HCT116 (cell line): ENCODE data around the gene ATP2B3. TPM values are rescaled to one million over a fixed set of nuclear protein-coding genes. Genes with fewer than 3 reads are reported as not detected.
"Not testable (repeated sequence)": the region's sequence is repeated elsewhere in the genome, so short reads cannot be mapped to it uniquely, and the experiment has no call there.

Experiments
- ATAC-seq: fragments of 200-7000 bp; cut with Tn5 transposase; 2 replicates; pipeline ENCODE4 v1.9.1; 2020; ENCODE audit warnings: mild to moderate bottlenecking, moderate library complexity
- BruUV-seq: library from RNA; stranded (reverse); fragments of 400-500 nt; replicated peaks from 2 replicates; lab custom pipeline; 2021; lab: Mats Ljungman, UMichigan
- CTCF ChIA-PET: fragments of 300-600 bp; sonication (Branson Sonifier 250); formaldehyde crosslinking; loops from one replicate; lab custom pipeline; 2021; ENCODE audit warnings: antibody characterized with exemption; lab: Charles Lee
- POLR2A ChIA-PET: fragments of 300-600, 350-600 bp; sonication (Branson Sonifier 250); formaldehyde crosslinking; loops from one replicate; lab custom pipeline; 2021; ENCODE audit warnings: antibody characterized with exemption; lab: Charles Lee
- RAD21 ChIA-PET, 2 experiments: fragments of 300-600 bp; sonication (Branson Sonifier 250); formaldehyde crosslinking; loops; one replicate each; lab custom pipeline; 2023; ENCODE audit warnings: low total read pairs in 2 of 2; ENCODE audit not compliant: uncharacterized antibody in 2 of 2, unreplicated experiment in 2 of 2, low non-redundant PET in 1 of 2; lab: Charles Lee
- DNase-seq: peaks from one replicate; pipeline ENCODE4 v3.0.0-alpha.2; 2010; ENCODE audit warnings: low read depth, low spot score
- H2AFZ ChIP-seq: fragments of 200-600 bp; shearing (Covaris generic), sonication (generic); 2 replicates; pipeline ENCODE4 v1.6.1; 2017; ENCODE audit warnings: low read depth, mixed run types, mixed read lengths, antibody characterized with exemption, low read length; ENCODE audit not compliant: poor library complexity, severe bottlenecking
- H3K27ac ChIP-seq: 2 replicates; pipeline ENCODE4 v1.5.1; 2012; ENCODE audit warnings: low read depth, low read length
- H3K27me3 ChIP-seq: fragments of 200-600 bp; sonication (generic); 2 replicates; pipeline ENCODE4 v1.6.1; 2016; ENCODE audit warnings: mixed run types, low read length, mixed read lengths; ENCODE audit not compliant: insufficient read depth
- H3K36me3 ChIP-seq, 2 experiments: fragments of 200-500 bp in 1 of 2; fragments of 200-600 bp in 1 of 2; sonication (Bioruptor generic) in 1 of 2; sonication (generic) in 1 of 2; 2 replicates each; pipeline versions ENCODE4 v1.5.1 to v1.6.1; 2014 to 2016; ENCODE audit warnings: low read length in 2 of 2, inconsistent platforms in 1 of 2, mixed read lengths in 1 of 2, mixed run types in 1 of 2; ENCODE audit not compliant: insufficient read depth in 2 of 2, control insufficient read depth in 1 of 2
- H3K4me1 ChIP-seq, 2 experiments: fragments of 200-600 bp in 1 of 2; sonication (generic) in 1 of 2; 2 replicates each; pipeline versions ENCODE4 v1.5.1 to v1.6.1; 2012 to 2017; ENCODE audit warnings: low read length in 2 of 2, inconsistent platforms in 1 of 2, mild to moderate bottlenecking in 1 of 2, mixed read lengths in 1 of 2, mixed run types in 1 of 2, moderate library complexity in 1 of 2; ENCODE audit not compliant: insufficient read depth in 2 of 2, control insufficient read depth in 1 of 2
- H3K4me2 ChIP-seq: fragments of 200-600 bp; sonication (generic); 2 replicates; pipeline ENCODE4 v1.6.1; 2017; ENCODE audit warnings: mixed run types, low read length, mixed read lengths
- H3K4me3 ChIP-seq, 2 experiments: fragments of 200-600 bp in 1 of 2; sonication (generic) in 1 of 2; replicated peaks in 1 of 2; 2 replicates each; pipeline ENCODE4 v1.5.1; 2011 to 2016; ENCODE audit warnings: low read length in 2 of 2, control low read depth in 1 of 2, low read depth in 1 of 2, mild to moderate bottlenecking in 1 of 2, mixed read lengths in 1 of 2, mixed run types in 1 of 2
- H3K79me2 ChIP-seq: fragments of 200-600 bp; sonication (generic); 2 replicates; pipeline ENCODE4 v1.6.1; 2017; ENCODE audit warnings: mild to moderate bottlenecking, mixed run types, low read length, moderate library complexity, mixed read lengths; ENCODE audit not compliant: insufficient read depth
- H3K9ac ChIP-seq: fragments of 200-600 bp; sonication (generic); 2 replicates; pipeline ENCODE4 v1.6.1; 2016; ENCODE audit warnings: low read length, mixed read lengths
- H3K9me2 ChIP-seq: fragments of 200-600 bp; sonication (generic), shearing (Covaris generic); 2 replicates; pipeline ENCODE4 v1.6.1; 2017; ENCODE audit warnings: mixed run types, mild to moderate bottlenecking, moderate library complexity; ENCODE audit not compliant: insufficient read depth
- H3K9me3 ChIP-seq, 2 experiments: fragments of 200-500 bp in 1 of 2; fragments of 200-600 bp in 1 of 2; sonication (Bioruptor generic) in 1 of 2; sonication (generic) in 1 of 2; 2 replicates each; pipeline ENCODE4 v1.6.1; 2014 to 2017; ENCODE audit warnings: low read length in 2 of 2, mixed read lengths in 2 of 2, inconsistent platforms in 1 of 2, low read depth in 1 of 2, mild to moderate bottlenecking in 1 of 2, mixed run types in 1 of 2, moderate library complexity in 1 of 2; ENCODE audit not compliant: control insufficient read depth in 1 of 2, insufficient read depth in 1 of 2
- H4K20me1 ChIP-seq: fragments of 200-600 bp; sonication (generic), shearing (Covaris generic); 2 replicates; pipeline ENCODE4 v1.6.1; 2017; ENCODE audit warnings: mixed run types, mild to moderate bottlenecking, moderate library complexity; ENCODE audit not compliant: insufficient read depth
- CEBPB ChIP-seq: IDR thresholded peaks from 2 replicates; pipeline ENCODE4 v1.6.1; 2012; ENCODE audit warnings: low read depth
- EZH2 ChIP-seq: fragments of 200-600 bp; sonication (generic); IDR thresholded peaks from 2 replicates; pipeline ENCODE4 v1.6.1; 2017; ENCODE audit warnings: antibody characterized with exemption, mixed run types
- FOSL1 ChIP-seq: IDR thresholded peaks from 2 replicates; pipeline ENCODE4 v1.6.1; 2012; ENCODE audit warnings: low read depth
- MAX ChIP-seq: IDR thresholded peaks from 2 replicates; pipeline ENCODE4 v1.6.1; 2012
- POLR2A ChIP-seq: IDR thresholded peaks from 2 replicates; pipeline ENCODE4 v1.7.0; 2011; ENCODE audit warnings: borderline replicate concordance; ENCODE audit not compliant: insufficient read depth, insufficient read length; ENCODE audit errors: extremely low read depth
- POLR2AphosphoS5 ChIP-seq: IDR thresholded peaks from 2 replicates; pipeline ENCODE4 v1.6.1; 2011; ENCODE audit warnings: mild to moderate bottlenecking, low read depth, low read length, moderate library complexity
- RAD21 ChIP-seq: IDR thresholded peaks from 2 replicates; pipeline ENCODE4 v1.6.1; 2012; ENCODE audit warnings: low read depth, mild to moderate bottlenecking
- REST ChIP-seq: IDR thresholded peaks from 2 replicates; pipeline ENCODE4 v1.6.1; 2012; ENCODE audit warnings: low read depth
- SIN3A ChIP-seq: IDR thresholded peaks from 2 replicates; pipeline ENCODE4 v1.6.1; 2012; ENCODE audit warnings: low read depth
- SP1 ChIP-seq: IDR thresholded peaks from 2 replicates; pipeline ENCODE4 v1.6.1; 2012; ENCODE audit warnings: low read depth
- intact Hi-C: fragments of 100-400 bp; cut with micrococcal nuclease; formaldehyde crosslinking; loops from 2 replicates; pipeline ENCODE4 v1.10.0; 2022
- total RNA-seq: library from RNA; stranded (reverse); gene quantifications from one replicate; pipeline ENCODE4 v1.2.1, GENCODE V29; 2021; ENCODE audit not compliant: unreplicated experiment

The ATP2B3 gene
- total RNA-seq, 1 experiment from 2014 or later: not detected

GRCh38 chrX:153602601-153603000, 85.2 kb downstream of the ATP2B3 start:
- no peaks in the 10 kb centered on the region for H3K9me2 ChIP-seq
- TF ChIP-seq MAX: no peak
- TF ChIP-seq, all 23 proteins: peak for 0
- Histone ChIP-seq H3K36me3 (no peaks in the 10 kb centered on the region), H3K27ac (no peak overlapping the region), H3K9me3 (no peaks in the 10 kb centered on the region), H3K27me3 (no peaks in the 10 kb centered on the region), H3K4me2 (no peak overlapping the region), H2AFZ (no peak overlapping the region), H3K4me1 (peaks cover 2 to 9% of the 10 kb centered on the region in 2 experiments; a peak in 2 of 4 replicates), H3K79me2 (peaks cover 9% of the 10 kb centered on the region), H3K4me3 (no peak overlapping the region), H3K9ac (no peak overlapping the region), H4K20me1 (no peaks in the 10 kb centered on the region)
- intact Hi-C loops: no loop called here
- ATAC-seq (no peak), DNase-seq (no peak)
- ChIA-PET CTCF (no interaction called here), RAD21 (no interaction called here), POLR2A (no interaction called here)
- no TSS peak for BruUV-seq

- H3K4me3 ChIP-seq: no peak overlapping the region
- H3K79me2 ChIP-seq: peaks cover 3% of the 10 kb centered on the region; the same call in 1 of the 2 replicates
- H3K36me3 ChIP-seq: no peaks in the 10 kb centered on the region
- H3K9me2 ChIP-seq: no peaks in the 10 kb centered on the region
- no peak overlapping the region for H3K4me2 ChIP-seq
- intact Hi-C loops: no loop called here
- H3K4me1 ChIP-seq: peaks cover 0 to 5% of the 10 kb centered on the region in 2 experiments; a peak in 1 of 4 replicates
- ATAC-seq (no peak), DNase-seq (no peak)
- no peaks in the 10 kb centered on the region for H3K27me3 ChIP-seq
- ChIA-PET CTCF (no interaction called here), RAD21 (no interaction called here), POLR2A (no interaction called here)
- BruUV-seq: no TSS peak
- no peaks in the 10 kb centered on the region for H4K20me1 ChIP-seq
- H3K9me3 ChIP-seq: no peaks in the 10 kb centered on the region
- H2AFZ ChIP-seq: no peak overlapping the region
- TF ChIP-seq CEBPB (no peak), SP1 (no peak), REST (no peak), SIN3A (no peak), EZH2 (no peak), MAX (no peak), RAD21 (no peak), POLR2AphosphoS5 (no peak), POLR2A (no peak), FOSL1 (no peak)
- no peak overlapping the region for H3K27ac ChIP-seq
- no peak overlapping the region for H3K9ac ChIP-seq
Measured at GRCh38 chrX:153603131-153603656, 85.8 kb downstream of the ATP2B3 start.

- H3K9me3 ChIP-seq, ATAC-seq, H3K27ac ChIP-seq, H3K36me3 ChIP-seq, H3K79me2 ChIP-seq, POLR2A ChIA-PET, H3K4me3 ChIP-seq, H3K4me1 ChIP-seq, DNase-seq, BruUV-seq, H4K20me1 ChIP-seq, H2AFZ ChIP-seq, H3K27me3 ChIP-seq, CTCF ChIA-PET, H3K9me2 ChIP-seq, RAD21 ChIA-PET, H3K4me2 ChIP-seq, intact Hi-C loops, H3K9ac ChIP-seq: not testable (repeated sequence)
Measured at GRCh38 chrX:153604666-153605380, 87.4 kb downstream of the ATP2B3 start.
